Ishikawa (cell line): Measurements from ENCODE around the gene SMPX.

Experiments used
- CREB1 ChIP-seq: IDR thresholded peaks from 2 replicates; pipeline ENCODE4 v1.6.1; 2012; ENCODE audit warnings: low read depth
- EGR1 ChIP-seq: IDR thresholded peaks from 2 replicates; pipeline ENCODE4 v1.6.1; 2012
- EP300 ChIP-seq: IDR thresholded peaks from 2 replicates; pipeline ENCODE4 v1.6.1; 2012; ENCODE audit warnings: borderline replicate concordance
- RAD21 ChIP-seq: IDR thresholded peaks from 2 replicates; pipeline ENCODE4 v1.6.1; 2012; ENCODE audit warnings: low read depth
- TAF1 ChIP-seq: IDR thresholded peaks from 2 replicates; pipeline ENCODE4 v1.6.1; 2012; ENCODE audit warnings: low read depth, mild to moderate bottlenecking
- TCF12 ChIP-seq: IDR thresholded peaks from 2 replicates; pipeline ENCODE4 v1.6.1; 2012; ENCODE audit warnings: low read depth
- TEAD4 ChIP-seq: IDR thresholded peaks from 2 replicates; pipeline ENCODE4 v1.6.1; 2012
- YY1 ChIP-seq: IDR thresholded peaks from 2 replicates; pipeline ENCODE4 v1.6.1; 2012; ENCODE audit warnings: low read depth
- TF ChIP-seq, protein P1 (sequence below): IDR thresholded peaks from 2 replicates; pipeline ENCODE4 v1.6.1; 2012
- TF ChIP-seq, protein P2 (sequence below): IDR thresholded peaks from 2 replicates; pipeline ENCODE4 v1.6.1; 2012; ENCODE audit warnings: low read depth, mild to moderate bottlenecking
- TF ChIP-seq, protein P3 (sequence below): IDR thresholded peaks from 2 replicates; pipeline ENCODE4 v1.6.1; 2012

DNA sequence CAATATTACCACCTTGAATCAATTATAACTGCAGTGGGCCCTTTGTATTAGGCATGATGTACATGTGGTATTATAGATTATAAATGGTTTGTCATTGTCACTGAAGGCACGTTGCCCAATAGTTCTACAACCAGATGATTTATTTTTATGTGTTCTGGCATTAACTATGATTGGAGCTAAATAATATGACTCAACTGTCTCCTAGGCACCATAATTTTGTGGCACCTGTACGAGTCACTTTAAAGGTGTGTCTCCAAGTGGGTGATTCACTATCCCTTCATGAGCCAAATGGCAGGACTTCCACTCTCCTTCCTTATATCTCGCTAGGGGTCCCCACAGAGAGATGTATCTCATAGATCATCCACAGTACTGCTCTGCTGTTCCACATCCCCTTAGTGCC is 6.1 kb upstream of the SMPX start:
- no peak for TF ChIP-seq TEAD4
- no peak for TF ChIP-seq TAF1
- no peak for TF ChIP-seq CREB1
- TF ChIP-seq EP300: no peak
- no peak for TF ChIP-seq RAD21
- TF ChIP-seq YY1: no peak
- TF ChIP-seq, protein P1, sequence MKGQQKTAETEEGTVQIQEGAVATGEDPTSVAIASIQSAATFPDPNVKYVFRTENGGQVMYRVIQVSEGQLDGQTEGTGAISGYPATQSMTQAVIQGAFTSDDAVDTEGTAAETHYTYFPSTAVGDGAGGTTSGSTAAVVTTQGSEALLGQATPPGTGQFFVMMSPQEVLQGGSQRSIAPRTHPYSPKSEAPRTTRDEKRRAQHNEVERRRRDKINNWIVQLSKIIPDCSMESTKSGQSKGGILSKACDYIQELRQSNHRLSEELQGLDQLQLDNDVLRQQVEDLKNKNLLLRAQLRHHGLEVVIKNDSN: no peak
- TF ChIP-seq, protein P2, sequence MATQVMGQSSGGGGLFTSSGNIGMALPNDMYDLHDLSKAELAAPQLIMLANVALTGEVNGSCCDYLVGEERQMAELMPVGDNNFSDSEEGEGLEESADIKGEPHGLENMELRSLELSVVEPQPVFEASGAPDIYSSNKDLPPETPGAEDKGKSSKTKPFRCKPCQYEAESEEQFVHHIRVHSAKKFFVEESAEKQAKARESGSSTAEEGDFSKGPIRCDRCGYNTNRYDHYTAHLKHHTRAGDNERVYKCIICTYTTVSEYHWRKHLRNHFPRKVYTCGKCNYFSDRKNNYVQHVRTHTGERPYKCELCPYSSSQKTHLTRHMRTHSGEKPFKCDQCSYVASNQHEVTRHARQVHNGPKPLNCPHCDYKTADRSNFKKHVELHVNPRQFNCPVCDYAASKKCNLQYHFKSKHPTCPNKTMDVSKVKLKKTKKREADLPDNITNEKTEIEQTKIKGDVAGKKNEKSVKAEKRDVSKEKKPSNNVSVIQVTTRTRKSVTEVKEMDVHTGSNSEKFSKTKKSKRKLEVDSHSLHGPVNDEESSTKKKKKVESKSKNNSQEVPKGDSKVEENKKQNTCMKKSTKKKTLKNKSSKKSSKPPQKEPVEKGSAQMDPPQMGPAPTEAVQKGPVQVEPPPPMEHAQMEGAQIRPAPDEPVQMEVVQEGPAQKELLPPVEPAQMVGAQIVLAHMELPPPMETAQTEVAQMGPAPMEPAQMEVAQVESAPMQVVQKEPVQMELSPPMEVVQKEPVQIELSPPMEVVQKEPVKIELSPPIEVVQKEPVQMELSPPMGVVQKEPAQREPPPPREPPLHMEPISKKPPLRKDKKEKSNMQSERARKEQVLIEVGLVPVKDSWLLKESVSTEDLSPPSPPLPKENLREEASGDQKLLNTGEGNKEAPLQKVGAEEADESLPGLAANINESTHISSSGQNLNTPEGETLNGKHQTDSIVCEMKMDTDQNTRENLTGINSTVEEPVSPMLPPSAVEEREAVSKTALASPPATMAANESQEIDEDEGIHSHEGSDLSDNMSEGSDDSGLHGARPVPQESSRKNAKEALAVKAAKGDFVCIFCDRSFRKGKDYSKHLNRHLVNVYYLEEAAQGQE: no peak
- no peak for TF ChIP-seq EGR1
- TF ChIP-seq, protein P3, sequence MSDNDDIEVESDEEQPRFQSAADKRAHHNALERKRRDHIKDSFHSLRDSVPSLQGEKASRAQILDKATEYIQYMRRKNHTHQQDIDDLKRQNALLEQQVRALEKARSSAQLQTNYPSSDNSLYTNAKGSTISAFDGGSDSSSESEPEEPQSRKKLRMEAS: no peak
- TF ChIP-seq TCF12: no peak
